ENCODE data around the gene TTC33.

DNA sequence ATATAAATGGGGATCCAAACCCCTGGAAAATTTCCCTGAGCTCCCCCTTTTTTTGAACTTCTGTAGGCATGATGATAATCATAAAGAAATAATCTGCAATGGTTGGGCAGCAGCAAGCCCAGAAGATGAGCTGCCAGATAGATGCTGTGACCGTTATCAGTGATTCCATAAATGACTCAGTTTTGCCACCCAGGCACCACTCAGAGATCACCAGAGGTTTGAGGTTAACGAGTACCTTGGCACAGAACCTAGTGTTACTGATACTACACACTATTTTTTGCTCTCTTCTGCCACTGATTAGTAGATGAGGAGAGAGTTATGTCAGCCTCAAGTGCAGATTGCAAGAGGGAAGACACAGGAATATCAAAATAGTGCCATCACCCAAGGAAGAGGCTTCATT, 275.4 kb downstream of the TTC33 start:
- TF ChIP-seq RAD21 (conservative IDR thresholded peaks at IDR 0.05) (no peak), POLR2AphosphoS5 (IDR thresholded peaks at IDR 0.05) (no peak)
- TF ChIP-seq, protein P1, sequence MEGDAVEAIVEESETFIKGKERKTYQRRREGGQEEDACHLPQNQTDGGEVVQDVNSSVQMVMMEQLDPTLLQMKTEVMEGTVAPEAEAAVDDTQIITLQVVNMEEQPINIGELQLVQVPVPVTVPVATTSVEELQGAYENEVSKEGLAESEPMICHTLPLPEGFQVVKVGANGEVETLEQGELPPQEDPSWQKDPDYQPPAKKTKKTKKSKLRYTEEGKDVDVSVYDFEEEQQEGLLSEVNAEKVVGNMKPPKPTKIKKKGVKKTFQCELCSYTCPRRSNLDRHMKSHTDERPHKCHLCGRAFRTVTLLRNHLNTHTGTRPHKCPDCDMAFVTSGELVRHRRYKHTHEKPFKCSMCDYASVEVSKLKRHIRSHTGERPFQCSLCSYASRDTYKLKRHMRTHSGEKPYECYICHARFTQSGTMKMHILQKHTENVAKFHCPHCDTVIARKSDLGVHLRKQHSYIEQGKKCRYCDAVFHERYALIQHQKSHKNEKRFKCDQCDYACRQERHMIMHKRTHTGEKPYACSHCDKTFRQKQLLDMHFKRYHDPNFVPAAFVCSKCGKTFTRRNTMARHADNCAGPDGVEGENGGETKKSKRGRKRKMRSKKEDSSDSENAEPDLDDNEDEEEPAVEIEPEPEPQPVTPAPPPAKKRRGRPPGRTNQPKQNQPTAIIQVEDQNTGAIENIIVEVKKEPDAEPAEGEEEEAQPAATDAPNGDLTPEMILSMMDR (IDR thresholded peaks at IDR 0.05; ENCODE audit: poor library complexity, severe bottlenecking), result no peak

Measured in neural cell (in vitro differentiated cells).